GM23338 (cell line): Measurements from ENCODE around the gene PUM2. TPM values are rescaled to one million over a fixed set of nuclear protein-coding genes. Genes with fewer than 3 reads are reported as not detected.

ENCODE experiments used
- ATAC-seq: fragments of 200-7000 bp; cut with Tn5 transposase; 3 replicates; pipeline ENCODE4 v1.9.1; 2020
- DNase-seq: peaks from one replicate; pipeline ENCODE4 v3.0.0-alpha.2; 2015; ENCODE audit warnings: low spot score
- H2AFZ ChIP-seq: fragments of 200-600 bp; sonication (generic); 2 replicates; pipeline ENCODE4 v1.8.0; 2016; ENCODE audit warnings: antibody characterized with exemption, mild to moderate bottlenecking, moderate library complexity
- H3F3A ChIP-seq: fragments of 200-600 bp; sonication (generic); replicated peaks from 2 replicates; pipeline ENCODE4 v1.8.0; 2017; ENCODE audit warnings: antibody characterized with exemption, mixed run types, low read depth
- H3K27ac ChIP-seq: fragments of 200-600 bp; sonication (generic); 2 replicates; pipeline ENCODE4 v1.6.1; 2016; ENCODE audit warnings: low read depth
- H3K27me3 ChIP-seq: fragments of 200-600 bp; sonication (generic); 2 replicates; pipeline ENCODE4 v1.8.0; 2016; ENCODE audit warnings: mild to moderate bottlenecking, mixed run types, moderate library complexity; ENCODE audit not compliant: insufficient read depth
- H3K36me3 ChIP-seq: fragments of 200-600 bp; sonication (generic); 2 replicates; pipeline ENCODE4 v1.8.0; 2016; ENCODE audit warnings: mild to moderate bottlenecking; ENCODE audit not compliant: insufficient read depth
- H3K4me1 ChIP-seq: fragments of 200-600 bp; sonication (generic); 2 replicates; pipeline ENCODE4 v1.8.0; 2016; ENCODE audit warnings: mild to moderate bottlenecking, moderate library complexity; ENCODE audit not compliant: insufficient read depth
- H3K4me2 ChIP-seq: fragments of 200-600 bp; sonication (generic); 2 replicates; pipeline ENCODE4 v1.7.1; 2017; ENCODE audit warnings: mixed run types
- H3K4me3 ChIP-seq: fragments of 200-600 bp; sonication (generic); 2 replicates; pipeline ENCODE4 v1.6.1; 2016; ENCODE audit warnings: mixed run types
- H3K79me2 ChIP-seq: fragments of 200-600 bp; sonication (generic); replicated peaks from 2 replicates; pipeline ENCODE4 v1.8.0; 2017; ENCODE audit warnings: mild to moderate bottlenecking; ENCODE audit not compliant: insufficient read depth
- H3K9me2 ChIP-seq: fragments of 200-600 bp; sonication (generic); 2 replicates; pipeline ENCODE4 v1.8.0; 2017; ENCODE audit not compliant: insufficient read depth
- H4K20me1 ChIP-seq: fragments of 200-600 bp; sonication (generic); replicated peaks from 2 replicates; pipeline ENCODE4 v1.8.0; 2017; ENCODE audit warnings: mild to moderate bottlenecking; ENCODE audit not compliant: insufficient read depth
- H3K27ac Mint-ChIP-seq: 2 replicates; pipeline ENCODE4 v1.8.0; 2020; ENCODE audit warnings: inconsistent platforms, mild to moderate bottlenecking, moderate library complexity, mixed read lengths
- H3K27me3 Mint-ChIP-seq: 3 replicates; pipeline ENCODE4 v1.8.0; 2022; ENCODE audit warnings: low read depth, mild to moderate bottlenecking, moderate library complexity, mixed read lengths, inconsistent platforms; ENCODE audit not compliant: insufficient read depth, poor library complexity
- H3K36me3 Mint-ChIP-seq: 3 replicates; pipeline ENCODE4 v1.8.0; 2021; ENCODE audit warnings: low read depth, mild to moderate bottlenecking, inconsistent platforms, moderate library complexity, mixed read lengths
- H3K4me1 Mint-ChIP-seq: 3 replicates; pipeline ENCODE4 v1.8.0; 2020; ENCODE audit warnings: mild to moderate bottlenecking, inconsistent platforms, mixed read lengths
- H3K4me3 Mint-ChIP-seq: 3 replicates; pipeline ENCODE4 v1.8.0; 2021; ENCODE audit warnings: moderate library complexity, mild to moderate bottlenecking, inconsistent platforms, mixed read lengths
- H3K9me3 Mint-ChIP-seq: 3 replicates; pipeline ENCODE4 v1.8.0; 2020; ENCODE audit warnings: moderate library complexity, mild to moderate bottlenecking, inconsistent platforms, mixed read lengths
- CREB1 ChIP-seq: fragments of 250-450 bp; sonication (Bioruptor Pico); IDR thresholded peaks from 2 replicates; pipeline ENCODE4 v1.5.0; 2020; ENCODE audit warnings: low read depth, mild to moderate bottlenecking, moderate library complexity
- CTCF ChIP-seq, 2 experiments: fragments of 200-600 bp in 1 of 2; sonication (generic) in 1 of 2; conservative IDR thresholded peaks; 2 replicates each; pipeline versions ENCODE4 v1.5.1 to v1.6.1; 2016 to 2017; ENCODE audit warnings: antibody characterized with exemption in 2 of 2, low read depth in 2 of 2, mild to moderate bottlenecking in 2 of 2, moderate library complexity in 1 of 2
- ETS1 ChIP-seq: IDR thresholded peaks from 2 replicates; pipeline ENCODE4 v1.6.1; 2016; ENCODE audit warnings: antibody characterized with exemption
- EZH2 ChIP-seq: fragments of 200-600 bp; sonication (generic); IDR thresholded peaks from one replicate; pipeline ENCODE4 v1.8.0; 2017; ENCODE audit warnings: antibody characterized with exemption, mild to moderate bottlenecking, low read depth; ENCODE audit not compliant: unreplicated experiment
- EZH2phosphoT487 ChIP-seq: fragments of 200-600 bp; sonication (generic); IDR thresholded peaks from one replicate; pipeline ENCODE4 v1.8.1; 2018; ENCODE audit warnings: antibody characterized with exemption; ENCODE audit not compliant: unreplicated experiment
- JUNB ChIP-seq: IDR thresholded peaks from one replicate; pipeline ENCODE4 v1.6.1; 2016; ENCODE audit warnings: antibody characterized with exemption; ENCODE audit not compliant: unreplicated experiment
- NANOG ChIP-seq: IDR thresholded peaks from 2 replicates; pipeline ENCODE4 v1.6.1; 2016; ENCODE audit warnings: antibody characterized with exemption, borderline replicate concordance
- POLR2AphosphoS5 ChIP-seq: IDR thresholded peaks from 2 replicates; pipeline ENCODE4 v1.6.1; 2016; ENCODE audit warnings: antibody characterized with exemption, low read depth
- REST ChIP-seq: IDR thresholded peaks from one replicate; pipeline ENCODE4 v1.6.1; 2018; ENCODE audit warnings: antibody characterized with exemption; ENCODE audit not compliant: unreplicated experiment
- STAT1 ChIP-seq: IDR thresholded peaks from one replicate; pipeline ENCODE4 v1.6.1; 2016; ENCODE audit warnings: antibody characterized with exemption; ENCODE audit not compliant: unreplicated experiment
- ZNF114 ChIP-seq: fragments of 250-450 bp; sonication (Bioruptor Pico); IDR thresholded peaks from 2 replicates; pipeline ENCODE4 v1.5.0; 2020; ENCODE audit warnings: mild to moderate bottlenecking, moderate library complexity
- ZNF331 ChIP-seq: fragments of 250-450 bp; sonication (Bioruptor Pico); IDR thresholded peaks from 2 replicates; pipeline ENCODE4 v1.5.0; 2020; ENCODE audit warnings: low read depth, mild to moderate bottlenecking, moderate library complexity
- ZNF462 ChIP-seq: fragments of 250-450 bp; sonication (Bioruptor Pico); IDR thresholded peaks from 2 replicates; pipeline ENCODE4 v1.5.0; 2020; ENCODE audit warnings: mild to moderate bottlenecking, moderate library complexity
- polyA plus RNA-seq: library from polyadenylated mRNA; unstranded; fragments of >200 nt; fragmentation: Nextera tagmentation; extraction: Ambion mirVana; gene quantifications from 2 replicates; pipeline ENCODE4 v1.2.1, GENCODE V29; 2016
- total RNA-seq: library from RNA; depleted of rRNA; stranded (reverse); fragments of >200 nt; shearing (Covaris generic); gene quantifications from 2 replicates; pipeline ENCODE4 v1.2.3, GENCODE V29; 2014

PUM2 gene
- total and polyA plus RNA-seq, 2 experiments from 2014 or later: 29.9 to 94.1 TPM

GRCh38 chr2:20205069-20205468, 145.6 kb downstream of the PUM2 start:
- H3K27me3 Mint-ChIP-seq: peaks cover 4% of the 10 kb centered on the region
- Histone ChIP-seq H3K36me3 (peaks cover 7% of the 10 kb centered on the region), H3F3A (no peaks in the 10 kb centered on the region), H3K4me2 (no peak overlapping the region), H3K9me2 (no peaks in the 10 kb centered on the region), H3K4me1 (peaks cover 4% of the 10 kb centered on the region; the same call in 1 of the 2 replicates), H3K4me3 (no peak overlapping the region), H2AFZ (no peak overlapping the region), H3K27me3 (no peaks in the 10 kb centered on the region), H3K27ac (no peak overlapping the region), H4K20me1 (peaks cover 7% of the 10 kb centered on the region; the same call in 1 of the 2 replicates), H3K79me2 (peaks cover 34% of the 10 kb centered on the region)
- H3K36me3 Mint-ChIP-seq: peaks cover 38% of the 10 kb centered on the region
- TF ChIP-seq ETS1 (no peak), EZH2phosphoT487 (no peak), STAT1 (no peak), JUNB (no peak), REST (no peak), CREB1 (CRISPR knock-in tag) (no peak), ZNF114 (no peak), CTCF (conservative IDR thresholded peaks at IDR 0.05; ENCODE audit: low read depth in 2 of 2) (no peak), POLR2AphosphoS5 (no peak), EZH2 (no peak), NANOG (no peak), ZNF331 (CRISPR knock-in tag) (no peak), ZNF462 (CRISPR knock-in tag) (no peak)
- no peak overlapping the region for H3K4me3 Mint-ChIP-seq
- H3K9me3 Mint-ChIP-seq: no peaks in the 10 kb centered on the region
- peaks cover 6% of the 10 kb centered on the region; the same call in 2 of the 3 replicates for H3K4me1 Mint-ChIP-seq
- ATAC-seq (no peak), DNase-seq (no peak)
- H3K27ac Mint-ChIP-seq: no peak overlapping the region
